HG02852 (cell line): ENCODE results near the gene FGD6.
"Not testable (repeated sequence)": the region's sequence is repeated elsewhere in the genome, so short reads cannot be mapped to it uniquely, and the experiment has no call there.

ENCODE experiments used
- ATAC-seq: cut with Tn5 transposase; IDR thresholded peaks from one replicate; pipeline ENCODE4 v1.9.1; 2021; ENCODE audit warnings: mild to moderate bottlenecking, moderate library complexity; ENCODE audit not compliant: unreplicated experiment

FGD6 gene

GRCh38 chr12:95217377-95218149 lies at the start of gene FGD6, which contains the start of gene VEZT:
Gene FGD6 (minus strand): TSS chr12:95217467. CDS start chr12:95217240, 227 bp downstream.
Gene VEZT (plus strand): TSS chr12:95217807. CDS start chr12:95217851, 44 bp downstream.
- ATAC-seq = peak; percentile 90

DNA sequence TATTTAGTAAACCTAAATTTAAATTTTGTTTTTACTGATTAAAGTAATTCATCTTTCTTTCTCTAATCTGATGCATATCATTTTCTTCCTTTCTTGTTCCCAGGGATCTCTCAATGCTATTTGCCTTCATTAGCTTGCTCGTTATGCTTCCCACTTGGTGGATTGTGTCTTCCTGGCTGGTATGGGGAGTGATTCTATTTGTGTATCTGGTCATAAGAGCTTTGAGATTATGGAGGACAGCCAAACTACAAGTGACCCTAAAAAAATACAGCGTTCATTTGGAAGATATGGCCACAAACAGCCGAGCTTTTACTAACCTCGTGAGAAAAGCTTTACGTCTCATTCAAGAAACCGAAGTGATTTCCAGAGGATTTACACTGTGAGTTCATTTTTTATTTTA lies 49.0 kb upstream of the FGD6 start:
- no peak for ATAC-seq

- no peak for ATAC-seq
Observed at GRCh38 chr12:95265765-95266164, 48.5 kb upstream of the FGD6 start.

GRCh38 chr12:95262808-95263207 lies 45.5 kb upstream of the FGD6 start:
- no peak for ATAC-seq

DNA sequence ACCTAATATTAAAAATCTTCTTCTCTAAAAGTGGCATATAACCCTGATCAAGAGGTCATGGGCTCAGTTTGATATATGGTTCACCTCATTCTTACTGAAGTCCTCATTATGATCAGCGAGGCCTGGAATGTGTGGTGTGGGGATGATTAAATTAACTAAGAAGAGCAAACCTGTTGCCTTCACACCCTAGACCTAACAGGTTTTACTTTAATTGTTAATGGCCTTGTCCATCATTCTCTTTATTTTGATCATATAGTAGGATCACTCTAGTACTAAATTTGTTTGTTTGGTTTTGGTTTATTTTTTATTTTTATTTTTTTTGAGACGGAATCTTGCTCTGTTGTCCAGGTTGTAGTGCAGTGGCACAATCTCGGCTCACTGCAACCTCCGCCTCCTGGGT lies 43.8 kb upstream of the FGD6 start:
- ATAC-seq = no peak

GRCh38 chr12:95259368-95259767 lies 42.1 kb upstream of the FGD6 start:
- no peak for ATAC-seq

DNA sequence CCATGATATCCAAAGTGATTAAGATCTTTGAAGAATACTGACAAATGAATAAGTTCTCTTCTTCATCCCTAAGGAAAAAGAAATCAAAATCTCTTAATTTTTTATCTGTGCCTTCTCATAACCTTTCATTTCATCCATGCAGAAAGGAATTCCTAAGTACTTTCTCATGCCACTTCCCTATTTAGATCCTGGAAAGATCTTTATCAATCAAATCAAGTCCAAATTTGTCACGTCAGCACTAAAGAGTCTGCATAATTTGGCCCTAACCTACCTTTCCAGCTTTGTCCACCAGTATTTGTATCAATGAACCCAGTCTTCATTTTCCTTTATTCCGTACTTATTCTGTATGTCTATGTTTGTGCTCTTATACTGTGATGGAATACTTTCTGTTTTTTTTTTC lies 41.5 kb upstream of the FGD6 start:
- no peak for ATAC-seq

- ATAC-seq = no peak
Observed at GRCh38 chr12:95258151-95258550, 40.9 kb upstream of the FGD6 start.

DNA sequence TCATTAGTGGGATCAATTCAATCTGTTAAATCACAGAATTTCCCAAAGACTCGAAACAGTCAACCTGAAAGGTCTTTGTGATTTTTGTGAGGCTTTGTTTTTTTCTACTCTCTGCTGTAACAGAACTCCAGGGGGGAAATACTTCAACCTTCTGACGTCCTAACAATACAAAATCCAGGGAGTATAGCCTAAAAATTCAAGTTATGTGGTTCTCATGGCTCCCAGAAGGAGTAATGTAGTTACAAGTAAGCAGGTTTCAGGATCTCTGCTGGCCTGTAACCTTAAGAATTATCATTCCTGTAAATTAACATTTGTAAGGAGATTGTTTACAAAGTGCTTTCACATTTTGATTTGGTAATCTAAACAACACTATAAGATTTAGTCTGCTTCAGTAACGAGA lies 40.3 kb upstream of the FGD6 start:
- ATAC-seq = no peak

DNA sequence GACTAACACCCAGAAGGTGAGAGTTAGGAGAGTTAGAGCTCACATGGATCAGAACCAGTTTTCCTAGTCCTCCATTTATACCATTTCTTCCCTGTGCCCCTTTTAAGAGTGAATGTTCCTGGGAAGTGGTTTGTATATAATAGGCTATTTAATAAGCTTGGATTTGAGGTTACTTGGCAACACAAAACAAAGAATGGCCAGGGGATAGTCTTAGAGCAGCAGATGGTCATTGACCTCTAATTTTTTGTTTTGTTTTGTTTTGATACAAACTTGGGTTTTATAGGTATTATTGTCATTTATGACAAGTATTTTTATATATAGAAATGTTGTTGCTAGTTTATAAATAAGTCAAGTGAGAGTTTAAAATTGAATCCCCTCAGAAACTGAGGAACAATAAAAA lies 36.1 kb upstream of the FGD6 start:
- no peak for ATAC-seq

DNA sequence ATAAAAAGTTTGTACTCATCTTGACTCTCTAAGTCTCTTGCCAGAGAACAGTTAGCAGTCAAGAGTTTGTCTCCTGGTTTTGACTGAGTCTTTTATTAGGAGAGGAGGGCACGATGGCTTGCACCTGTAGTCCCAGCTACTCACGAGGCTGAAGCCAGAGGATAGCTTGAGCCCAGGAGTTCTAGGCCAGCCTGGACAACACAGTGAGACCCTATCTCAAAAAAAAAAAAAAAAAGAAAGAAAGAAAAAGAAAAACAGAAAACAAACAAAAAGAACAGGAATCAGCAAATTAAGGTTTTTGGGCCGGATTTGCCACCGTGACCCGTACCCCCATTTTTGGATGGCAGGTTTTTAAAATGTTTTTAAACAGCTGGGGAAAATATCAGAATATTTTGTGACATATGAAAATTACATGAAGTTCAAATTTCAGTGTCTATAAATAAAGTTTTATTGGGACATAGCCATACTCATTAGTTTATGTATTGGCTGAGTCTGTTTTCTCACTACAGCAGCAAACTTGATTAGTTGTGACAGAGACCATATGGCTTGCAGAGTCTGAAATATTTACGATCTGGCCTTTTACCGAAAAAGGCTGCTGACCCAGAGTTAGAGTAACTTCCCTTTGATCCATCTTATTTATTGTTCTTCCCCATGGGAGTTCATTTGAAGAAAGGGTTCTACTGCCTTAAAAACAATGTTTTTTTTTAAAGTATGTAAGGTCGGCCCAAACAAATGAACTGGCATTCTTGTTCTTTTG lies 31.5 kb upstream of the FGD6 start:
- ATAC-seq = no peak

GRCh38 chr12:95248095-95248494 lies 30.8 kb upstream of the FGD6 start:
- ATAC-seq = no peak

DNA sequence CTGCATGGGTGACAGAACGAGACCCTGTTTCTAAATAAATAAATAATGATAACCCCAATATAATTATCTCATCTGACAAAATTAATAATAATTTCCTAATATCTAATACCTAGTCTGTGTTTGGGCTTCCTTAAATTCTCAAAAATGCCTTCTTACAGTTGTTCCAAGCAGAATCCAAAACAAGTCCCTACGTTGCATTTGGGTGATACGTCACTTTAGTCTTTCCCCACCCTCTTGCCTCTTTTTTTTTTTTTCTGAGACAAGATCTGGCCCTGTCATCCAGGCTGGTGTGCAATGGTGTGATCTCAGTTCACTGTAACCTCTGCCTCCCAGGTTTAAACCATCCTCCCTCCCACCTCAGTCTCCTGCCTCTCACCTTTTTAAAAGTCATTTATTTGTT lies 27.1 kb upstream of the FGD6 start:
- ATAC-seq = no peak

DNA sequence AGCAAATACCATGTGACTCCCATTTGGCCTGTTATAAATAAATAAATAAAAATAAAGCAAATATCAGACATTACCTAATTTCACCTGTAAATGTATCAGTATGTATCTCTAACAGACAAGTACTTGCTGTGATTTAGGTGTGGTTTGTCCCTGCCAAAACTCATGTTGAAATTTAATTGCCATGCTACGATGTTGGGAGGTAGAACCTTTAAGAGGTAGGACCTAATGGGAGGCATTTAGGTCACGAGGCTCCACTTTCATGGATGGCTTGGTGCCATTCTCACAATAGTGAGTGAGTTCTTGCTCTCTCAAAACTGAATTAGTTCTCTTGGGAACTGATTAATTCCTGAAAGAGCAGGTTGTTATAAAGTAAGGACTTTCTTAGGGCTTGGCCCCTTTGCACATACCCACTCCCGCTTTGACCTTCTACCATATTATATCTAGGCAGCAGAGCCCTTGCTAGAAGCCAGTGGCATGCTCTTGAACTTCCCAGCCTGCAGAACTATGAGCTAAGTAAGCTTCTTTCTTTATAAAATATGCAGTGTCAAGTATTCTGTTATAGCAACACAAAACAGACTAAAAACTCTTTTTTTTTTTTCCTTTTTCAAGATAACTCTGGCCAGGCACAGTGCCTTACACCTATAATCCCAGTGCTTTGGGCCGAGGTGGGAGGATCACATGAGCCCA lies 26.4 kb upstream of the FGD6 start:
- ATAC-seq = no peak

- no peak for ATAC-seq
Observed at GRCh38 chr12:95241761-95242506, 24.7 kb upstream of the FGD6 start.

DNA sequence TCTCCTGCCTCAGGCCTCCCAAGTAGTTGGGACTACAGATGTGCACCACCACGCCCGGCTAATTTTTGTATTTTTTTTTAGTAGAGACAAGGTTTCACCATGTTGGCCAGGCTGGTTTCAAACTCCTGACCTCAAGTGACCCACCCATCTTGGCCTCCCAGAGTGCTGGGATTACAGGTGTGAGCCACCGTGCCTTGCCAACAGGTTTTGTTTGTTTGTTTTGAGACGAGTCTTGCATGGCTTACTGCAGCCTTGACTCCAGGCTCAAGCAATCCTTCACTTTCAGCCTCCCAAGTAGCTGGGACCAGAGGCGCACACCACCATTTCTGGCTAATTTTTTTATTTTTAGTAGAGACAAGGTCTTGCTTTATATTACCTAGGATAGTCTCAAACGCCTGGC lies 23.9 kb upstream of the FGD6 start:
- ATAC-seq = not testable (repeated sequence)

- ATAC-seq = no peak
Observed at GRCh38 chr12:95240556-95240955, 23.3 kb upstream of the FGD6 start.

- ATAC-seq = not testable (repeated sequence)
Observed at GRCh38 chr12:95239835-95240234, 22.6 kb upstream of the FGD6 start.

DNA sequence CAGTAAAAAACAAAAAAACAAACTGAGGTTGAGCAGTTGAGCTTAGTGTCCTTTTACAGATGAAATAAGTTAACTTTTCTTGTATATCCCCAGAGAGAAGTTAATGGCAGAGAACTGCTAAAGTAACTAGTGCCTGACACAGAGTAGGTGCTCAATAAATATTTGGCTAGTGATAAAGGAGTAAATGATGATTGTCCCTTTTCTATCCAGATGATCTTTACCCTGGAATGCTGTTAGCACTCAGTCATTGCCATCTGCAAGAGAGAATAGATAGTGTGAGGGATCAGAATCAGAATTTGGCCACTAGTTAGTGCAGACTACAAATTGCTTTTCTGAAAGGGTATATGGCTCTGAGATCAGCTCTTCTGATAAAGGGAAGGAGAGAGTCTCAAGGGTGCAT lies 21.9 kb upstream of the FGD6 start:
- no peak for ATAC-seq

- ATAC-seq = no peak
Observed at GRCh38 chr12:95238150-95238549, 20.9 kb upstream of the FGD6 start.

GRCh38 chr12:95237315-95237714 lies 20.0 kb upstream of the FGD6 start:
- no peak for ATAC-seq
